GM18858 (cell line): Measurements from ENCODE around the gene SLC6A6.

Source experiments
- ATAC-seq: cut with Tn5 transposase; IDR thresholded peaks from one replicate; pipeline ENCODE4 v1.9.1; 2021; ENCODE audit not compliant: unreplicated experiment

SLC6A6 gene

GRCh38 chr3:14481646-14482036 lies 79.2 kb downstream of the SLC6A6 start:
- ATAC-seq, result no peak

DNA sequence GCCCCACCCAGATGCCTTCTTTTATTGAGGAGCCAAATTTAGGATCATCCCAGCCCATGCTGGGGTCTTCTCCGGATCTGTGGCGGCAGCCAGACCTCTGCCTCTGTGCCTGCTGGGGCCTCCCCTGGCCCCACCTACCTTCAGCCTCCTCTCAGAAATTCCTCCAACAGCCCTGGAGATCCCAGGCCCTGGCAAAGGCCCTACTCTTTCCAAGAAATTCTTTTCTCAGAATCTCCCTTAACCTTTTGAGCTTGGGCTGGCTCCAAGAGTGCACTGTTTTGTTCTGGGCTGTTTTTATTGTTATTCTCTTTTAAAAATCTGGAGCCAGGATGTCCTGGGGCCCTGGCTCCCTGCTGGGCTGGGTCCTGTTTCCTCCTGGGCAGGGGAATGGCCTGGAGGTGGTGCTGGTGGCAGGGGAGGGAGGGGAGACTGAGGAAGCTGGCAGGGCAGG lies 79.9 kb downstream of the SLC6A6 start:
- ATAC-seq, result no peak

DNA sequence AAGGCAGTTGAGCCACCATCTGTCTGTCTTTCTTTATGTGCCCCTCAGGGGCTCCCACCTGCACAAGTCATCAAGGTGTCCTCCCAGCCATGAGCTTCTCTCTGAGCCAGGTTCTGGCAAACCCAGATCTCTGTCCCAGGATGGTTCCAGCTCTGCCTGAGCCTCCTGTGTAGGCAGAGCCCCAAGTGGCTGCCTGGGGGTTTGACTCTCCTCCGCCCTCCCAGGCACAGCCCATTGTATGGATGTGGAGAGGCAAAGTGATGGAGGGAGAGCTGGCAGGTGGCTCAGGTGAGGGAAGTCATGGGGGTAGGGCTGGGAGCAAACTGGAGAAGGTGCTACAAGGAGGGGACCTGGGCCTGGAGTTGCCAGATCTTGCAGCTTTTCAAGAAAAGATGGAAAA lies 80.9 kb downstream of the SLC6A6 start:
- ATAC-seq, result no peak

GRCh38 chr3:14484741-14485140 lies 82.3 kb downstream of the SLC6A6 start:
- no peak for ATAC-seq

- no peak for ATAC-seq
Observed at GRCh38 chr3:14485981-14486380, 83.6 kb downstream of the SLC6A6 start.

DNA sequence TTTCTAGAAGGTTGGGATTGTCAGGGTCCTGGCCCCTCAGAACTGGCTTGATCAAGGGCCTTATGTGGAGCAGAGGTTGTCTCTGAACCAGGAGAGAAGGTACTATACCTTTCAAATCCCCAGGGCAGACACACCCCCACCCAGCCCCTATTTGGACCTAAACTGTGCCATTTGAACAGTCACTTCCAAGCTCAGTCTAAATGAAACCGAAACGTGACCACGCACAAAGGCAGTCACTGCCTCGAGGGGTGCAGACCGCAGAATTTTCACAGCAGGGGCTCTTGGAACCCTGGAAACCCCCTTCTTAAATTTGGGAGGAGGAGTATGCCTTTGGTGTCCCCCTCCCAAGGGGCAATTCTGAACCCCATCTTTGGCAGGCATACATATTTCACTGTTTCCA lies 84.1 kb downstream of the SLC6A6 start:
- ATAC-seq, result no peak

DNA sequence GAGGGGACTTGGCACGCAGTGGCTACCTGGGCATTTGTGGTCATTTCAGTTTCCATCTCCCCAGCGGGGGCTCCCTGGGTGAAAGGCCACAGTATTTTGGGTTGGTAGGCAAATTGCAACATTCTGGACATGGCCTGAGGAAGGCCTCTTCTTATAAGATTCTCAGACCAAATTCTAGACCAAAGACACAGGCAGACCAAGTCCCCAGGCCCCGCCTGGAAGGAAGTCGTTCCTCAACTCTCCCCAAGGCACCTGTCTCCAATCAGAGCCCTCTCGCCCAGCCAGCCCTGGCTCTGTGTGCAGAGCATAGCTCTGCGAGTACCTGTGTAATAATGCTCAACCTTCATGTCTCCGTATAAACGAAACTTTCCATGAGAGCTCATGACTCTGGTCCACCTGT lies 84.7 kb downstream of the SLC6A6 start:
- no peak for ATAC-seq

GRCh38 chr3:14487821-14488220 lies 85.4 kb downstream of the SLC6A6 start:
- ATAC-seq, result no peak

DNA sequence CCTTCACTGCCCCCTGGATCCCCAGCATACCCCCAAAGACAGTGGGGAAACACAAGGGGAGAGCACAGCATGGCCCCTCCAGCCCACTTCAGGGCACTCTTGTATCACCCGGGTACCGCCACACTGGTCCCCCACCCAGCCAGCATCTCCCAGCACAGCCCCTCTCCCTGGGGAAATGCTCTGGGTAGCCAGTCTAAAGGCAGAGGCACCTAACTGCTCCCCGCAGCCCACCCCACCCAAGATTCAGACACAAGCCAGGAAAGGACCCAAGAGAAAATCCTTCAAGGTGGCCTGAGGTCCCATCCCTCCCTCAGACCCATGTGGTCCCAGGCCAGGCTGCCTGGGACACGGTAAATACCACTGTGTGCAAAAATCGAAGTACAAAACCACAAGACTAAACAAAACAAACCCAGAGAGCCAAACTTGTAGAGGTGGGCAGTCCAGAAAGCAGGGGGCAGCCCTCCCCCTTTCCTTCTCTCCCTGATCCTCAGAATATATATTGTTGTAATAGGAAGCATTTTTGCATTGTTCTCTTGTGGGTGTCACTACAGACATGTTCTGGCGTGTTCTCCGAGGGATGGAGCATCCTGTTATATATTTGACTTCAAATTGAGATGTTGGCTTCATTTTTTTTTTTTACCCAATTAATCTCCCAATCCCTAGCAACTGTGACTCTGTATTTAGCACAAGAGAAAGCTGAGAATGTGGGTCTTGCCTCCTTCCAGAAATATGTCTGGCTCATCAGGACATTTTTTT lies 86.1 kb downstream of the SLC6A6 start:
- ATAC-seq, result no peak

GRCh38 chr3:14489641-14490040 lies 87.2 kb downstream of the SLC6A6 start:
- no peak for ATAC-seq

DNA sequence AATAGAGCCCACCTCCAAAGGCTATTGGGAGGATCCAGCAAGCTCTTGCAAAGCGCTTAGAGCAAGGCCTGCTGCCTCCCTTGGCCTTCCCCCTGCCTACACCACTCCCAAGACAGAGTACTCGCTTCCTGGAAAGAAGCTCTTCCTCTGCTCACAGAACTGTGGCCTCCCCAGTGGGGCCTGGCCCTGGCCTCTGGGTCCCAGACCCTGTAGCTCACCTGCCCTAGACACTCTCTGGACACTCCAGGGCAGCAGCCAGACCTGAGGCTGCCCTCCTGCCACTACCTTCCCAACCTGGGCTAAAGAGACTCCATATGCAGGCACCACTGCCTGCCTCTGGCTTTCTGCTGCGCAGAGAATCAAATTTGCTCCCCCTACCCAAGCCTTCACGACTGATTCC lies 87.8 kb downstream of the SLC6A6 start:
- ATAC-seq, result no peak

- ATAC-seq, result no peak
Observed at GRCh38 chr3:14490831-14491230, 88.4 kb downstream of the SLC6A6 start.

DNA sequence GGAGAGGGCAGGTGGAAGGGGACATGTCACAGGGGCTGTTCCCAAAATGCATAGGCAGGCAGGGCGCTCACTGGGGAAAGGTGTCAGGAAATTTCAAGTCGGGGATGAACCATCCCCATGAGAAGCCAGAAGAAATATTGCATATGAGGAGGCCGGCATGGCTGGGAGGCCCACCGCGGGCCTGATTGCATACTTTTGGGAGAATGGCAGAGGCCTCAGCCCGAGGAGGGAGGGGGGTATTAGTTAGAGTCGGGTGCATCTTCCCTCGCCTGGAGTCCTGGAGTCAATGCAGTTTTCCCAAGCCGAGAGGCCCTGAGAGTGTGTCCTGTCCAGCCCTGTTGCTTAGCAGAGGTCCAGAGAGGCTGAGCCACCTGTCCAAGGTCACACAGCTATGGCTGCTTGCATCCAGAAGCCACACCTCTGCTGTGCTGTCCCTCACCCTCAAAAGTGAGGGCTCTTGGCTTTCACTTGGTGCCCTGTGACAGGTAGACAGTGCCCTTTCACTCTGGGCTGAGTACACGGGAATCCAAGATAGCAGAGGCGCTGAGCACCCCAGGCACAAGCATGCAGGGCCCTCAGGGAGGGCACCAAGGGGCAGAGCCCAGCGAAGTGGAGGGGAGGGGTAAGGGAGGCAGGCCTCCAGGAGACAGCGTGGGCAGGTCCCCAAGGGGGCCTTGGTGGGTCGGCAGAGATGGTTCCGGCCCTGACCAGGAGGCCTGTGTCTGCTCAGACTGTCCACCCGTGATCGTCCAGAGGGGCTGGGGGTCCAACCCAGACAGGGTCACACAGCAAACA lies 89.2 kb downstream of the SLC6A6 start:
- ATAC-seq, result no peak

DNA sequence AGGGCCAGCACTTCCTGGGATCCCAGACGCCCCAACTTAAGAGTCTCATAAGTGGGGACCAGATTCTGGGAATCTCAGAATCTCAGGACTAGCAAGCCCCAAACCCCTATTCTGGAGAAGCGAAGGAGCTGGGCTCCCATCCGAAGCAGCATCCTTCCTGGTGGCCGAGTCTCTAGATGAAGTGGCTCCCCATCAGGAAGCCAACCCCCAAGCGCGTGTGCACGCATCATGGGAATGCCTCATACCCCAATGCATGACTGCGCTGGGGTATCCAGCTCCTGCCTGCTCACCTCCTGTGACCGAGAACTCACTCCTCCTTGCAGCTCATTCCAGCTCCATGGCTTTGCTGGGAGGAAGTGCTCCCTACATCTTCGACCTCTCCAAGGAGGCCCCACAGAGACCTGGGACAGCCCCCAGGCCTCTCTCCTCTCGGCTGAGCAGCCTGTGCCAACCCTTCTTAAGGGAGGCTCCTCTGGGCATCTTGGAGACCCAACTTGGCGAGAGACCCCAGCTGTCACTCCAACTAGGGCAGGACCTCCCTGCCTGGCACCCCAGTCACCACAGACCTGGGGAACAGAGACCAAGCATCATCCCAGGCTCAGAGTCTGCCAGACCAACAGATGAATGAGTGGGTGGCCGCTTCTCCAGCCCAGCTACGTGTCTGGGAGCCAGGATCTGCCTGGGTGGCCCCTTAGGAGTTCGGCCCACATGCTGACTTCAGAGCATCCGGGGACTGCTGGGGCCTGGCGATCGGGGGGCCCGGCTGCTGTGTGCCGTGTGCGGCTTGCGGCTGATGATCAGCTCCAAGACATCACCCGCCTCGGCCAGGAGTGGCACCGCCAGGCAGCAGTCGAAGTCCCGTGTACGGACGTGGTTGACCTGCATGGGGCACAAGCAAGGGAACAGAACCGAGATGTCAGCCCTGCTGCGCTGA lies 90.8 kb downstream of the SLC6A6 start:
- no peak for ATAC-seq

GRCh38 chr3:14494279-14494972 lies 92.0 kb downstream of the SLC6A6 start:
- no peak for ATAC-seq

- no peak for ATAC-seq
Observed at GRCh38 chr3:14494973-14495300, 92.5 kb downstream of the SLC6A6 start.

- ATAC-seq, result no peak
Observed at GRCh38 chr3:14496351-14496750, 93.9 kb downstream of the SLC6A6 start.

GRCh38 chr3:14497321-14497720 lies 94.9 kb downstream of the SLC6A6 start:
- no peak for ATAC-seq

DNA sequence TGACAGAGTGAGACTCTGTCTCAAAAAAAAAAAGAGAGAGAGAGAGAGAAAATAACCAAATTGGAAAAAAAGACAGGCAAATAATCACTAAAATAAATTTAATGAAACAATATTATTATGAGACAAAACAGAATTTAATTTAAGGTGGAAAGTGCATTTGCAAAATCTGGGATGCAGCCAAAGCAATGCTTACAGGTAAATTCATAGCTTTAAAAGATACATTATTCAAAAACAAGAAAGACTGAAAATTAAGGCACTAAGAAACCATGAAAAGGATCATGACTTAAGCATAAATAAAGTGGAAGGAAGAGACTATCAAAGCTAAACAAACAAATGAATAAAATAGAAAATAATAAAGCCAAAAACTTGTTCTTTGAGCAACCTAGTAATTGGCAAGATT lies 100.1 kb downstream of the SLC6A6 start:
- no peak for ATAC-seq

DNA sequence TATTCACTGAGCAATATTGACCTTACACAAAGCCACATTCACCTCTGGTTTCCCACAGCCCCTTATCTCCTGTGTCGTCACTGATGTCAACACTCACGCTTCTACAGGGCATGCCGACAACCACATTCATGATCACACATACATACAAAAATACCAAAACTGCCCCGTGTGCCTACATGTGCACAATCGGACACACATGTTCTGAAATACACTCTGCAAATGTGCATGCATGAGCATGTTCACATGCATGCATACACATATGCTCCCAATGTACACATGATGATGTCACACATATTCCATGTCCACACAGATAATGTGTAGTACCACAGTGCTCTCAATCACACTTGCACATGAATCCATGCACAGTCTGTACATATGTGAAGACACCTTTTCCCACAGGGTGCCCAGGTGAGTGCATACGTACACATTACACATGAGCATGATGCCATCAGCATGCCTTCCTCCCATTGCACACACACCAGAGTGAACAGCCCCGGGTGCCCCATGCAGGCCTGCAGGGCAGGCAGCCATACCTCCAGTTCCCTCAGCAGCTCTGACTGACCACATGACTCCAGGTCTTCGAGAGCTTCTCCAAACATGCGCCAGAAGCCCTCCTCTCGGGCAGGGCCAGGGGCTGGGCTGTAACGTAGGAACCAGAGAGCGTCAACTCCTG lies 100.8 kb downstream of the SLC6A6 start:
- ATAC-seq, result no peak
